Activated CD4-positive, CD25-positive, alpha-beta regulatory T cell (primary cell): ENCODE measurements around the gene NUDT16.
"Not testable (repeated sequence)": the region's sequence is repeated elsewhere in the genome, so short reads cannot be mapped to it uniquely, and the experiment has no call there.

Experiments used
- DNase-seq, 4 experiments: peaks; one replicate each; lab custom pipeline; 2025; lab: John Stamatoyannopoulos, UW

The NUDT16 gene

DNA sequence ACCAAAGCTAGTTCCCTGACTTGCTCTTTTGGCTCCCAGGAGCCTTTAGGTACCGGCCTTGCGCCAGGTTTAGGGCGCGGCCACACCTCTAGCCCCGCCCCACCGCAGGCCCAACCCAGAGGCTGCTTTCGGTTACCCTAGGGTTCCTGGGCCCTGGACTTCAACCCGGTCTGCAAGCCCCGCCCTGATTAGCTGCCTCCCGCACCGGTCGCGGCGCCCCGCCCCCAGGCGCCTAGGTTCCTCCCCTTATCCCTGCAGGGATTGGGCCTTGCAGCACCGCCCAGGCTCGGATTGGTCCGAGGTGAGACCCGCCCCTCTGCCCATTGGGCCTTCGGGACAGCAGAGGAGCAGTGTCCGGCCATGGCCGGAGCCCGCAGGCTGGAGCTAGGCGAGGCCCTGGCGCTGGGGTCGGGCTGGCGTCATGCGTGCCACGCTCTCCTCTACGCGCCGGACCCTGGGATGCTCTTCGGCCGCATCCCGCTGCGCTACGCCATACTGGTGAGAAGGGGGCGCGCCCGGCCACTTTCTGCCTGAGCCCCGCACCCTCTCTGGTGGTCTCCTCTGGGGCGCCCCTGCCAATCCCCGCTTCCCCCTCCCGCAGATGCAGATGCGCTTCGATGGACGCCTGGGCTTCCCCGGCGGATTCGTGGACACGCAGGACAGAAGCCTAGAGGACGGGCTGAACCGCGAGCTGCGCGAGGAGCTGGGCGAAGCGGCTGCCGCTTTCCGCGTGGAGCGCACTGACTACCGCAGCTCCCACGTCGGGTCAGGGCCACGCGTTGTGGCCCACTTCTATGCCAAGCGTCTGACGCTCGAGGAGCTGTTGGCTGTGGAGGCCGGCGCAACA is at the start of gene NUDT16:
TSS of gene NUDT16 (plus strand) at position 330 of the 847 bp plus-strand sequence. CDS start at position 361, 31 bp downstream.
- DNase-seq = peak; percentile 91 to 96 (median 94)

DNA sequence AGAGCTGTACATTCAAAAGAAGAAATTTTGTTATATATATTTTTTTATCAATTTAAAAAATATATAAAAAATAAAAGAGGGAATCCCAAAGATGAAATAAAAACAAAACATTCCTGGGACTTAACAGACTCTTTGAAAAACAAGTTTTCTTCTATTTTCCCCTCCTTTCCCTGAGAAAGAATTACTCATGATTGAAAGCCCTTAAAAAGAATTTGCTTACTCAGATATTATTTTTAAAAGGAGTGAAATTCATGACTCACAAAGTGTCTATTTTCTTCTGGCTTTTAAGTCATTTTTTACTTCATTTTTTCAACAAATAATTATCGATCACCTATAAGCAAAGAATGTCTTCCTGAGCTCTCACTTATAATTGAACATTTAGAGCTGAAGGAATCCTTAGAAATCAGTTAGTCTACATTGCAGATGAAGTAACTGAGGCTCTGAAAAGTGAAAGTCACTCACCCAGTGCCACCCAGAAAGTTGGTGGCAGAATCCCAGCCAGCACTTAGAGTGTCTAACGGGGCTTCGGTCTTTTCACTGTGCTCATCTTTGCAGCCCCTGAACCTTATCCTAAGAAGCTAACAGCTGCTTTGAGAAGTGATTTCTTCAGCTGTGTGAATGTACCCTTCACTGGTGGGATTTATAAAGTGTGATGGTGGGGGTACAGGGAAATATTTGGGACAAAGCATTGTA is 42.5 kb upstream of the NUDT16 start:
- no peak for DNase-seq

DNA sequence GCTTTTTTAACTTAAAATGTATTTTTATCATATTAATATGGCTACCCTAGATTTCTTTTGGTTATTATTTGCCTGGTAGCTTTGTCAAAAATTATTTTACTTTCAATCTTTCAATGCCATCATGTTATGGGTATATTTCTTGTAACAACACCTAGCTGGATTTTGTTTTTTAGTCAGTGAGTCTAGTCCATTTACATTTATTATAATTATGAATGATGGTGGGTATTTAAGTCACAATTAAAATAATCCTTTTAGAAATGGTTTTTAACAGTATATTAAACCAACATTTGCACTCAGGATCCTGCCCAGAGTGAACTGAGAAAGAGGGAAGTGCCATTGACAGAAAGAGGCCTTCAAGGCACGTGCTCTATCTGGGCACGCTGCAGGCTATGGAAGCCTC is 39.8 kb upstream of the NUDT16 start:
- DNase-seq = no peak

DNA sequence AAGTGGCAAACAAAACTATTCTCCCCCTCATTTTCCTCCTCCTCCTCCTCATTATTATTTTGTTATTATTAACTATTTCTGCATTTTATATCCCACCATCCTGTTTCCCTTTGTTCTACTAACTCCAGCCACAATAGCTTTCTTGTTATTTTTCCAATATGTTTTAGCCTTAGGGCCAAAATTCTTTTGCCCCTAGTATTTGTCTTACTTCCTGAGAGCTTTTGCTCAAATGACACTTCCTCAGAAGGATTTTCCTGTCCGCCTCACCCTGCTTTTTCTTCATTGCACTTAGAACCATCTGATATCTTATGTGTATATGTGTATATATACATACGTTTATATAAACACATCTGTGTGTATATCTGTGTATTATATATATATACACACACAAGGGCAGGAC is 32.7 kb upstream of the NUDT16 start:
- DNase-seq = no peak

DNA sequence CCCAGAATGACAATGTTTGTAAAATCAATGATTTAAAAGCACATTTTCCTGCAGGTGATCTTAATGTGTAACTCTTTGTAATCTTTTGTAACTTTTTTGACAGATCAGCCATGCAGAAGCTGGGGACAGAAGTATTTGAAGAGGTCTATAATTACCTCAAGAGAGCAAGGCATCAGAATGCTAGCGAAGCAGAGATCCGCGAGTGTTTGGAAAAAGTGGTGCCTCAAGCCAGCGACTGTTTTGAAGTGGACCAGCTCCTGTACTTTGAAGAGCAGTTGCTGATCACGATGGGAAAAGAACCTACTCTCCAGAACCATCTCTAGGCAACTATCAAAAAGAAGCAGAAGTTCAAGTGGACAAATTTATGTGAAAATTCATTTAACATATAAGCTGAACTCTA is 32.1 kb upstream of the NUDT16 start:
- no peak for DNase-seq

DNA sequence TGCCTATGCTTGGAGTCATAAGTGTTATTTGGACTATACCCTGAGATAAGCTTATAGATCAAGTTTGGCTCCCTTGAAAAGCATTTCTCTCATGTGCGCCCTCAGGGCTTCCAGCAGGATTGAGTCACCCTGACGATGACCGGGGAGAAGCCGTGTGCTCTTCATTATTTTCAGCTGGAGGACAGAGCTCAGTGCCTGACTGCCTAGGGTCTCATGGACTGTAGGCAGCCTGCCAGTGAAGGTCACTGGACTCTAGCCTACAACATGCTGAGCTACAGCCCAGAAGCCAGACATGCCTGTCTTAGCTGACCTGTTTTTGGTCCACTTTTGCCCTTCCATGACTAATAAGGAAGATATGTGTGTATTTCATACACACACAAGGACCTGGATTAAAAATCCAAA is 31.6 kb upstream of the NUDT16 start:
- DNase-seq = no peak

DNA sequence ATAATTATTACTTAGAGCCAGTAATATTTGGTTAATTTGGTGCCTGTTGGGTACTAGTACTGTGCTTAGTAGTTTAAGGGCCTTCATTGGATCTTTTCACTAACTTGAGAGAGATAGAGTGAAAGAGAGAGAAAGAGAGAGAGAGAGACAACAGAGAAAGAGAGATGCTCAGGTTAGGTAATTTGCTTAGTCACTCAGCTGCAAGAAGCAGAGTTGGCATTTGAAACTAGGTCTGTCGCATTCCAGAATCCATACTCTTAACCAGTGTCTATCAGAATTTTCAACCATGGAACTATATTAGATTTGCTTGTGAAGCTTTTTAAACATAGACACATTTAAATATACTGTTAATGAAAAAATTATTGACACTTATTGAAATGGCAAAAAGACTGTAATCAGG is 31.1 kb upstream of the NUDT16 start:
- DNase-seq = no peak

DNA sequence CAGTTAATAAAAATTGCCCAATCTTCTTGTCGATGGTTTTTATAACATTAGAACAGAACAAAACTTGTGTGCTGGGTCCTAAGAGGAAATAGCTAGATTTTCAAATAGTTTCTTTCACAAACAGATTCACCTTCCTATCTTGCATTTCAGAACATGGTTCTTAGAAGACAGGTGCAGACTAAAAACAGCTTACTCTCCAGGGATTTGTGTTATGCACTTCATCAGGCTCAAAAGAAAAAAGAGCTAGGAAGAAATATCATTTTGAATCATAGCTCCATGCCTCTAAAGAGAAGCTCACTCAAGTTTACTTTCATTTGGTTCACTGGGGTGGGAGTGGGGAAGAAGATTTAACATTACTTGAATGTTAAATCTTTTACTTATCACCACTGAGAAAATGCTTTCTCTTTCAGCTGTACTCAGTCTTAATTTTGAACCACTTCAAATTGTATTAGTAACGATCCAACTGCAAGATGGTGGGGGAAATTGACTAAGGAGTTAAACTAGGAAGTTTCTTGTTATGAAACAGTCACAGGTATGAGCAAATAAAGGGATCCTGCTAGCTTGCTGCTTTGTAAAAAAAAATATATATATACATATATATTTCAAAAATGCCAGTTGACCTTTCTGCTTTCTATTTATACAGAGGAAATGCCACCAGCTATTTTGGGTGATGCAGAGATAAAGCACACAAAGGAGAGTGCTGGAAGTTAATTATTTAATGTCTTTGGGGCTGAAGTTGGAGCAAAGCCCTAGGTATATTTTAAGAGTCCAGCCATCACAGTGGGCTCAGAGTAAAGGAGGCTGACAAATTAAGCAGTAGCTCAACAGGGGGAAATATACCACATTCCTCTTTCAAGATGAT is 28.3 kb upstream of the NUDT16 start:
- no peak for DNase-seq

DNA sequence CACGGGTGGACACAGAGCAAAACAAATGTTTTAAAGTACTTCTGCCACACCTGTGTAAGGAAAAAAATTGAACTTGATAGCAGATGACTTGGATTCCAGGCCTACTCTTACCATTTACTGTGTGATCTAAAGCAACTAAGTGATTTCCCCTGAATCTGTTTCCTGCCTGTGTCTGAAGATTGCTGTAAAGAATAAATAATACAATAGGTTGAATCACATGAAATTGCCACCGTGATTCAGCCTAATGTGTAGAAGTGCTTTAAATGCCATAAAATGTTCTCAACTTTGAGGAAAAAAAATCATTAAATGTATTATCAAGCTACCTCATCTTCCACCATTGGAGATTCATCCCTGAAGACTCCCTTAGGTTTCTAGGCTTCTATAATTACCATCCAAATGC is 27.6 kb upstream of the NUDT16 start:
- DNase-seq = no peak

DNA sequence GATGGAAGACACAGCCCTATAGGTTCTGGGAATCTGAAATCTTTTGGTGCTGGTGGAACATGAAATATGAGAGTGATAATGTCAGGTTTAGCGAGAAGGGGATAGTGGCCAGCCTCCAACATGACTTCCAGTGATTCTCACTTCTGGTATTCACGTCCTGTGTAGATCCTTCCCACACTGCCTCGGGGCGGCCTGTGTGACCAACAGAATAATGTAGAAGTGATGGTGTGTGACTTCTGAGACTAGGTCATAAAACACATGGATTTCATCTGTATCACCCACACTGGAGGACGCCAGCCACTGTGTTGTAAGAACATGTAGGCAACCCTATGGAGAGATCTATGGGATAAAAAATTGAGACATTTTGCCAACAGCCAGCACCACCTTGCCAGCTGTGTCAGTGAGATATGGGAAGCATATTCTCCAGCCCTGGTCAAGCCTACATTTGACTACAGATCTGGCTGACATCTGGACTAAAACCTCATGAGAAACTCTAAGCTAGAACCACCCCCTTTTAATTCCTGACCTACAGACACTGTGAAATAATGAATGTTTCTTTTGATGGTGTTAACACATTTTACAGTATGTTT is 25.5 kb upstream of the NUDT16 start:
- DNase-seq = no peak

DNA sequence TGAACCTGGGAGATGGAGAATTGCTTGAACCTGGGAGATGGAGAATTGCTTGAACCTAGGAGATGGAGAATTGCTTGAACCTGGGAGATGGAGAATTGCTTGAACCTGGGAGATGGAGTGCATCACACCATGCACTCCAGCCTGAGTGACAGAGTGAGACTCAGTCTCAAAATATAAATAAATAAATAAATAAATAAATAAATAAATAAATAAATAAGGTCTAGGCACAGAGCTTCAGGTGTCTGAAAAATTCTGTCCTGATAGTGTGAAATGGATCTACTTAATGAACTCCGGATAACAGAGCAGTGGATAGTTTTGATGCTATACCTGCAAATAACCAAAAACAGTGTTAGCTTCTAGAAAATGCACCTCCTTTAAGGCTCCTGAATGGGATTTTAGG is 24.3 kb upstream of the NUDT16 start:
- DNase-seq = no peak

DNA sequence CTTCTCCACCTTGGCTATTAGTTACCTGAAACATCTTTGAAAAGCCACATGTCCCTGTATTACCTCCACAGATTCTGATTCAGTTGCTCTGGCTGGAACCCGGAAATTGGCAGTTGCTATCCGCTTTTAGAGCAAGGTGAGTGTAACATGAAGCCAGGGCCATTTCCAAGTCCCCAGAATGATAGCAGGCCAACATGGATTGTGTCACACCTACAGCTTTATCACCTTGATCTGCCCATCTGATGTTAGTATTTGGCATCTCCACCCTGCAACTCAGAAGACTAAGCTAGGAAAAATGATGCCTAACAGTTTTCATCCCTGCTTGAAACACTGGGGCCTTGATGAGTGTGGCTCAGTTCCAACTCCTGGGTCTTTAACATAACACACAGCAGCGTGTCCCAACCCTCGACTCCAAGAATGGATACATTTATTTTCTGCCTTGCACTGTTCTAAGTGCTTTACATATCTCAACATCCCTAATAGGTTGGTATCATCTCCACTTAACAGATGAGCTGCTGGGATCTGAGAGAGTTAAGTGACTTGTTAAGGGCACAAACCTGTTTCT is 21.3 kb upstream of the NUDT16 start:
- DNase-seq = no peak

DNA sequence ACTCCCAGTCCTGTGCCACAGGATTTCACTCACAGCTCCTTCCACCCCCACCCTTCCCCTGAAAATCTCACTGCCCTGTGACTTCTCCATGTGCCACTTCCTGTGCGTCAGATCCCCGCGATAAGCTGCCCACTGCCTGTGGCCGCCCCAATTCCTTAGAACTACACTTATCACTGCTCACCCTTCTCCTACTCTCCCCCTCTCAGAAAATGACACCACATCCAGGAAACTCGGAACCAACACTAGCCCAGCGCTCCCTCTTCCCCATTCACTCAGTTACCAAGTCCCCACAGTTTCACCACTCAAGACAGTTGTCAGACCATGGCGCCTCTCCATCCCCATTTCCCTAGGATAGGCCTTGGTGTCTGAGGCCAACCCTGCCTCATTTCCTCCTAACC is 20.5 kb upstream of the NUDT16 start:
- DNase-seq = not testable (repeated sequence)

DNA sequence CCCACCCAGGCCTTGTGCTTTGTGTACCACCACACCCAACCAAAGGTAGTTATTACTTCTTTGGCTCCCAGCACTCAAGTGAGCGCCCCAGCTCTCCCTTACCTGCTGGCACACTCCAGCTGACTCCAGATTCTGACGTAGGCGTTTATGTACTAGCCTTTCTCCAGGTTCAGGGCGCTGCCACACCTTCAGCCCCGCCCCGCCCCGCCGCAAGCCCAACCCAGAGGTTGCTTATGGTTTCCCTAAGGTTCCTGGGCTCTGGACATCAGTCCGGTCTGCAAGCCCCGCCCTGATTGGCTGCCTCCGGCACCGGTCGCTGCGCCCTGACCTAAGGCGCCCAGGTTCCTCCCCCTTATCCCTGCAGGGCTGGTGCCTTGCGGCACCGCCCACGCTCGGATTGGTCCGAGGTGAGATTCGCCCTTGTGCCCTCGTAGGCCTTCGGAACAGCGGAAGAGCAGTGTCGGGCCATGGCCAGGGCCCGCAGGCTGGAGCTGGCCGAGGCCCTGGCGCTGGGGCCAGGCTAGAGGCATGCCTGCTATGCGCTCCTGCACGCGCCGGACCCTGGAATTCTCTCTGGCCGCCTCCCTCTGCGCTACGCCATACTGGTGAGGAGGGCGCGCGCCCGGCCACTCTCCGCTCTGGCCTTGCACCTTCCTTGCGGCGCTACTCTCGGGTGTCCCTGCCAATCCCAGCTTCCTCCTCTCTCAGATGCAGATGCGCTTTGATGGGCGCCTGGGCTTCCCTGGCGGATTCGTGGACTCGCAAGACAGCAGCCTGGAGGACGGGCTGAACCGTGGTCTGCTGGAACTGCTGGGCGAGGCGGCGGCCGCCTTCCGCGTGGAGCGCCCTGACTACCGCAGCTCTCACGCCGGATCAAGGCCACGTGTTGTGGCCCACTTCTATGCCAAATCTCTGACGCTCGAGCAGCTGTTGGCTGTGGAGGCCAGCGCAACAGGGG is 19.8 kb upstream of the NUDT16 start:
- peak in 2 of 4 experiments; percentile 2 to 4 for DNase-seq

DNA sequence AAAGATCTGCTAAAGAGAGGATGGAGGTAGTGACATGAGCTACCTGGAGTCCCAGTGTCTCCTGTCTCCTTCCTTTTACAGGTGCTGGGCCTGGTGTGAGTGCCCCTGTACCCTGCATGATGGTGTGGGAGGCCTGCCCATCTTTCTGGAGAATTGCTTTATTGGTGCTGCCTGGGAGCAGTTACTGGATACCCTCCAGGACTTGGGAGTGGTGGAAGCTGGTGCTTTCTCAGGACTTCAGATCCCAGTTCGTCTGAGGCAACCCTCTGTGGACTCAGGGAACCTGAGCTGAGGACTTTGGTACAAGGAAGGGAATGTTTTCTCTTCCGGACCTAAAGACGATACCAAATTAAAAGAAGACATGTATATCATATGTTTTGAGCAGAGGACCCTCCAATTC is 18.3 kb upstream of the NUDT16 start:
- DNase-seq = no peak

DNA sequence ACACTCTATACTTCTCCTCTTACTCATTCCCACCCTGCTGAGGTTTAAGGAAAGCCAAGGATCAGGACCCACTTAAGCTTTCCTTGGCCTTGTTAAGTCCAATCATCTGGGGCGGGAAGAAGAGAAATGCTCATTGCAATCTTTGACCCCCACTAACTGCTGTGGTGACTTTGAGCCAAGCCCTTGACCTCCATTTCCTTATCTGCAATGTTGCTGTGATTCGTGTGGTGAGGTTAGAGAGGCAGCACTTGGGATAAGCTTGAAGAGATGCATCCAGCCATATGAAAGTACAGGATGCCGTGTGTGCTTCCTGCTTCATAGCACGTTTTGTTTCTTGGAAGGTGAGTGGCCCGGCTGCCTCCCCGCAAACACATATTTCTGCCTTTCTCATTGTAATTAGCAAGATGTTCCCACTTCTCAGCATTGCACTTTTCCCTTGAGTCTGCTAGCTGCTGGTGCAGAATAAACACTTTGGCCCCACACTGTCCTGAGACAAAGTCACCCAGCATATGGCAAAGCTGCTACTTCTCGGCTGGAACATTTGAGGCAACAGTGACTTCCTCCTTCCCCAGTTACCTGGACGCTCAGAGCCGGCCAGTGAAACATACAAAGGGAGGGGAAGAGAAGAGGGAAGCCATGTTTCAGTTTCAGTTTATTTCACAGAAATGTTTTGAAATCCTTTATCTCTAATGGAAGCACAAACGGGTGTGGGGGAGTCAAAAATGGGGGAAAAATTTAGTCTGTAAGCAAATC is 10.5 kb upstream of the NUDT16 start:
- no peak for DNase-seq

DNA sequence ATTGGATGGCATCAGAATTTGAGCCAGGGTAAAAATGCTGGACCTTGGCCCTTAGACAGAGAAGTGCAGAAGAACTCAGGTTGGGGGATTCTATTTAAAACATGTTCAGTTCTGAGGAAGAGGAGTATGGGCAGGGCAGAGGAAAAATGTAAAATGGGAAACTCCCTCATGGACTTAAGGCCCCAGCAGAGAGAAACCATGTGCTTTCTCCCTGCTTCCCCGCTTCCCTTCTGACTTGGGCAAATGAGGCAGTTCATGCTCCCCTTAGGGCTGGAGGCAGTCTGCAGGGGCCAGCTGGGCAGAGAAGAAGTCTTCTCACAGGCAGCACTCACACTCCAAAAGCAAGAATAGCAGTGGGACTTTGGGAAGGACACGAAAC is 9.9 kb upstream of the NUDT16 start:
- no peak for DNase-seq

DNA sequence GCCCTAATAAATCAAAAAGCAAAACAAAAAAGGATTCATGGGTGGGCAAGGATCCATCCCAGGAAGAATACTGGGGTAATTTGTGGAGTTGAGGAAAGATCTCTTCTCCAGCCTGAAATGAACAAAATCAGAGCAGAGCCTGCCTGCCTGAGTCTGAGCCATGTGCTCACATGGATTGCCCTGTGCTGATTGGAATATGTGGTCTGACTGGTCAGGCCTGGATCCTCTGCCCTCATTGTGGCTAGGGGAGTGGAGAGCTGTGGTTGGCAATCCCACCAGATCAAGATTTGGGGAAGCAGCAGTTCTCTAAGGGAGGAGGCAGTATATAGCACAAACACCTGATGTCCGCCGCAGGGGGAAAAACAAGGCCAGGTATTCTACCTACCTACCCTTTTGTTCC is 6.8 kb upstream of the NUDT16 start:
- no peak for DNase-seq

DNA sequence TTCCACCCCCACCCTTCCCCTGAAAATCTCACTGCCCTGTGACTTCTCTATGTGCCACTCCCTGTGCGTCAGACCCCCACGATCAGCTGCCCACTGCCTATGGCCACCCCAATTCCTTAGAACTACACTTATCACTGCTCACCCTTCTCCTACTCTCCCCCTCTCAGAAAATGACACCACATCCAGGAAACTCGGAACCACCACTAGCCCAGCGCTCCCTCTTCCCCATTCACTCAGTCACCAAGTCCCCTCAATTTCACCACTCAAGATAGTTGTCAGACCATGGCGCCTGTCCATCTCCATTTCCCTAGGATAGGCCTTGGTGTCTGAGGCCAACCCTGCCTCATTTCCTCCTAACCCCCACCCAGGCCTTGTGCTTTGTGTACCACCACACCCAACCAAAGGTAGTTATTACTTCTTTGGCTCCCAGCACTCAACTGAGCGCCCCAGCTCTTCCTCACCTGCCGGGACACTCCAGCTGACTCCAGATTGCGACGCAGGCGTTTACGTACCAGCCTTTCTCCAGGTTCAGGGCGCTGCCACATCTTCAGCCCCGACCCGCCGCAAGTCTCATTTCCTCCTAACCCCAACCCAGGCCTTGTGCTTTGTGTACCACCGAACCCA is 641 bp upstream of the NUDT16 start:
- DNase-seq = not testable (repeated sequence)
